Measurements from ENCODE around the gene LRMDA. TPM values are rescaled to one million over a fixed set of nuclear protein-coding genes. Genes with fewer than 3 reads are reported as not detected.

Gene LRMDA
- total and polyA plus RNA-seq, 2 donors (not counting 3 experiments of a cell fraction or from before 2014, with no cell fraction given) = 9.7 to 18.0 TPM

DNA sequence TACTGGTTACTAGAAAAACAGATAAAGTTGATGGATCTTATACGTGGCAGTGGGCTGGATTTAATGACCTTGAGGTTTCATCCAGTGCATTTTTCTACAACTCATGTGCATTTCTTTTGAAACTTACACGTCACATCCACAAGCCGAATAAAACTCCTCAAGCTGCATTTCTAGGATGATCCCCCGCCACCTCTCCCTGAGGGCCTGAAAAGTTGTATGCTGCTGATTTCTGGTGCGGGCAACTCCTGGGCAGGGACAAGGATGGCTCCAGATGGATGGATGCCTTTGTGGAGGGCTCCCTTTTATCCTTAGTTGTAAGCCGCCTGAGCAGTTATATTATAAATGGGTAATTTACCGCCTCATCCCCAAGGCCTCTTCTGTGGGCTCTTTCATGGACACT is 1091.1 kb downstream of the LRMDA start:
- DNase-seq (ENCODE audit: low read depth, low spot score) (no peak), FAIRE-seq (no peak)
- H3K9me1 ChIP-seq (replicated peaks; ENCODE audit: control insufficient read depth, extremely low read depth, insufficient read depth, low read length) = no peaks in the 10 kb centered on the region
- dilution Hi-C loops (cut with MboI; ENCODE audit: extremely low pct_ligation_motif_present, low sequenced_read_pairs) = no loop called here
- H3K27ac ChIP-seq (ENCODE audit: insufficient read depth, low read depth, low read length) = no peak overlapping the region
- no peaks in the 10 kb centered on the region for H3K9me3 ChIP-seq (replicated peaks; ENCODE audit: control insufficient read depth, insufficient read depth, low read length)
- TF ChIP-seq EZH2 (IDR thresholded peaks at IDR 0.05; ENCODE audit: borderline replicate concordance, low read depth, low read length, severe bottlenecking) (no peak), JUN (IDR thresholded peaks at IDR 0.05; ENCODE audit: borderline replicate concordance, insufficient read depth, insufficient read length, low read depth) (no peak), POLR2A (IDR thresholded peaks at IDR 0.05; ENCODE audit: low read depth, low read length) (no peak), GATA2 (IDR thresholded peaks at IDR 0.05; ENCODE audit: insufficient read depth, insufficient read length, low read depth, low read length) (no peak), MYC (IDR thresholded peaks at IDR 0.05; ENCODE audit: low read depth, low read length) (no peak), POLR2AphosphoS5 (IDR thresholded peaks at IDR 0.05; ENCODE audit: insufficient read depth, low read depth, low read length) (no peak), FOS (IDR thresholded peaks at IDR 0.05; ENCODE audit: borderline replicate concordance, insufficient read depth, low read length) (no peak)
- TF ChIP-seq, protein P1, sequence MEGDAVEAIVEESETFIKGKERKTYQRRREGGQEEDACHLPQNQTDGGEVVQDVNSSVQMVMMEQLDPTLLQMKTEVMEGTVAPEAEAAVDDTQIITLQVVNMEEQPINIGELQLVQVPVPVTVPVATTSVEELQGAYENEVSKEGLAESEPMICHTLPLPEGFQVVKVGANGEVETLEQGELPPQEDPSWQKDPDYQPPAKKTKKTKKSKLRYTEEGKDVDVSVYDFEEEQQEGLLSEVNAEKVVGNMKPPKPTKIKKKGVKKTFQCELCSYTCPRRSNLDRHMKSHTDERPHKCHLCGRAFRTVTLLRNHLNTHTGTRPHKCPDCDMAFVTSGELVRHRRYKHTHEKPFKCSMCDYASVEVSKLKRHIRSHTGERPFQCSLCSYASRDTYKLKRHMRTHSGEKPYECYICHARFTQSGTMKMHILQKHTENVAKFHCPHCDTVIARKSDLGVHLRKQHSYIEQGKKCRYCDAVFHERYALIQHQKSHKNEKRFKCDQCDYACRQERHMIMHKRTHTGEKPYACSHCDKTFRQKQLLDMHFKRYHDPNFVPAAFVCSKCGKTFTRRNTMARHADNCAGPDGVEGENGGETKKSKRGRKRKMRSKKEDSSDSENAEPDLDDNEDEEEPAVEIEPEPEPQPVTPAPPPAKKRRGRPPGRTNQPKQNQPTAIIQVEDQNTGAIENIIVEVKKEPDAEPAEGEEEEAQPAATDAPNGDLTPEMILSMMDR (IDR thresholded peaks at IDR 0.05; ENCODE audit: extremely low read depth in 1 of 2, insufficient read depth in 1 of 2, low read depth in 1 of 2, low read length in 2 of 2) = no peak
- TF ChIP-seq, protein P2, sequence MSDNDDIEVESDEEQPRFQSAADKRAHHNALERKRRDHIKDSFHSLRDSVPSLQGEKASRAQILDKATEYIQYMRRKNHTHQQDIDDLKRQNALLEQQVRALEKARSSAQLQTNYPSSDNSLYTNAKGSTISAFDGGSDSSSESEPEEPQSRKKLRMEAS (IDR thresholded peaks at IDR 0.05; ENCODE audit: insufficient read depth, insufficient read length) = no peak
- POLR2A ChIA-PET = no interaction called here
- no peak overlapping the region for H3K9ac ChIP-seq (replicated peaks; ENCODE audit: extremely low read depth, insufficient read depth, low read length)
- H4K20me1 ChIP-seq (replicated peaks; ENCODE audit: control insufficient read depth, extremely low read depth, insufficient read depth, low read length) = no peaks in the 10 kb centered on the region
- intact Hi-C loops (cut with micrococcal nuclease) = no loop called here
- CTCF ChIA-PET = no interaction called here
- H3K36me3 ChIP-seq (ENCODE audit: control insufficient read depth in 2 of 2, extremely low read depth in 1 of 2, insufficient read depth in 2 of 2, low read length in 2 of 2) = no peaks in the 10 kb centered on the region
- H3K4me3 ChIP-seq (replicated peaks in 1 of 3; ENCODE audit: insufficient read depth in 1 of 3, low read depth in 1 of 3, low read length in 3 of 3) = no peak overlapping the region
- H3K4me1 ChIP-seq (ENCODE audit: control insufficient read depth, extremely low read depth, insufficient read depth, low read length) = no peaks in the 10 kb centered on the region
- H3K79me2 ChIP-seq (ENCODE audit: control insufficient read depth, insufficient read depth, low read length) = no peaks in the 10 kb centered on the region
- no TSS peak for BruUV-seq (replicated peaks)
- no peaks in the 10 kb centered on the region for H3K27me3 ChIP-seq (ENCODE audit: control insufficient read depth in 2 of 2, insufficient read depth in 2 of 2, low read length in 2 of 2)
- no peak overlapping the region for H3K4me2 ChIP-seq (ENCODE audit: insufficient read depth, low read length)
- no peak overlapping the region for H2AFZ ChIP-seq (ENCODE audit: low read depth, low read length)
